ENCODE results near the gene FHAD1.
"Not testable (repeated sequence)": the region's sequence is repeated elsewhere in the genome, so short reads cannot be mapped to it uniquely, and the experiment has no call there.

FHAD1 gene

GRCh38 chr1:15290382-15290781 is 43.4 kb downstream of the FHAD1 start:
- no peak for DNase-seq (ENCODE audit: low read depth, low spot score)
- H3K4me3 ChIP-seq (ENCODE audit: low read length) = no peak overlapping the region

- DNase-seq (ENCODE audit: low read depth, low spot score) = no peak
These were observed 48.7 kb downstream of the FHAD1 start for GRCh38 chr1:15295696-15296095.

GRCh38 chr1:15296585-15297321 is 49.7 kb downstream of the FHAD1 start:
- DNase-seq (ENCODE audit: low read depth, low spot score) = no peak
- H3K4me3 ChIP-seq (ENCODE audit: low read length) = no peak overlapping the region

More at GRCh38 chr1:15295696-15296095, 48.7 kb downstream of the FHAD1 start:
- no peak overlapping the region for H3K4me3 ChIP-seq (ENCODE audit: low read length)

- not testable (repeated sequence) for DNase-seq (ENCODE audit: low read depth, low spot score); H3K4me3 ChIP-seq (ENCODE audit: low read length)
These were observed 51.0 kb downstream of the FHAD1 start for GRCh38 chr1:15297975-15298374.

GRCh38 chr1:15299179-15299578 is 52.2 kb downstream of the FHAD1 start:
- H3K4me3 ChIP-seq (ENCODE audit: low read length) = no peak overlapping the region
- DNase-seq (ENCODE audit: low read depth, low spot score) = no peak

GRCh38 chr1:15299806-15300205 is 52.8 kb downstream of the FHAD1 start:
- no peak overlapping the region for H3K4me3 ChIP-seq (ENCODE audit: low read length)
- no peak for DNase-seq (ENCODE audit: low read depth, low spot score)

- DNase-seq (ENCODE audit: low read depth, low spot score) = no peak
These were observed 56.9 kb downstream of the FHAD1 start for GRCh38 chr1:15303935-15304334.

GRCh38 chr1:15304708-15305467 is 57.9 kb downstream of the FHAD1 start:
- DNase-seq (ENCODE audit: low read depth, low spot score) = peak; percentile 41
- no peak overlapping the region for H3K4me3 ChIP-seq (ENCODE audit: low read length)

More at GRCh38 chr1:15303935-15304334, 56.9 kb downstream of the FHAD1 start:
- no peak overlapping the region for H3K4me3 ChIP-seq (ENCODE audit: low read length)

GRCh38 chr1:15305468-15305770 is 58.4 kb downstream of the FHAD1 start:
- DNase-seq (ENCODE audit: low read depth, low spot score) = no peak
- no peak overlapping the region for H3K4me3 ChIP-seq (ENCODE audit: low read length)

GRCh38 chr1:15306352-15306751 is 59.3 kb downstream of the FHAD1 start:
- H3K4me3 ChIP-seq (ENCODE audit: low read length); DNase-seq (ENCODE audit: low read depth, low spot score): not testable (repeated sequence)

- no peak for DNase-seq (ENCODE audit: low read depth, low spot score)
- H3K4me3 ChIP-seq (ENCODE audit: low read length) = no peak overlapping the region
These were observed 61.1 kb downstream of the FHAD1 start for GRCh38 chr1:15308135-15308534.

GRCh38 chr1:15308621-15309027 is 61.6 kb downstream of the FHAD1 start:
- no peak for DNase-seq (ENCODE audit: low read depth, low spot score)
- no peak overlapping the region for H3K4me3 ChIP-seq (ENCODE audit: low read length)

- DNase-seq (ENCODE audit: low read depth, low spot score) = no peak
- H3K4me3 ChIP-seq (ENCODE audit: low read length) = no peak overlapping the region
These were observed 62.7 kb downstream of the FHAD1 start for GRCh38 chr1:15309687-15310086.

- H3K4me3 ChIP-seq (ENCODE audit: low read length) = no peak overlapping the region
- DNase-seq (ENCODE audit: low read depth, low spot score) = no peak
These were observed 63.5 kb downstream of the FHAD1 start for GRCh38 chr1:15310544-15310943.

GRCh38 chr1:15311122-15311822 is 64.2 kb downstream of the FHAD1 start:
- no peak overlapping the region for H3K4me3 ChIP-seq (ENCODE audit: low read length)
- no peak for DNase-seq (ENCODE audit: low read depth, low spot score)

- H3K4me3 ChIP-seq (ENCODE audit: low read length) = no peak overlapping the region
These were observed 64.9 kb downstream of the FHAD1 start for GRCh38 chr1:15311880-15312279.

GRCh38 chr1:15312626-15313411 is 65.8 kb downstream of the FHAD1 start:
- no peak for DNase-seq (ENCODE audit: low read depth, low spot score)
- no peak overlapping the region for H3K4me3 ChIP-seq (ENCODE audit: low read length)

More at GRCh38 chr1:15311880-15312279, 64.9 kb downstream of the FHAD1 start:
- no peak for DNase-seq (ENCODE audit: low read depth, low spot score)

- DNase-seq (ENCODE audit: low read depth, low spot score) = no peak
- no peak overlapping the region for H3K4me3 ChIP-seq (ENCODE audit: low read length)
These were observed 67.6 kb downstream of the FHAD1 start for GRCh38 chr1:15314328-15315281.

Data from Jurkat, Clone E6-1 (cell line).